Erythroblast (primary cell): ENCODE measurements around the gene DTX1.

Experiments
- GATA1 ChIP-seq: IDR thresholded peaks from 2 replicates; pipeline ENCODE4 v1.6.1; 2011; ENCODE audit warnings: low read depth, mild to moderate bottlenecking, control low read depth, low read length, moderate library complexity
- POLR2A ChIP-seq: IDR thresholded peaks from 2 replicates; pipeline ENCODE4 v1.6.1; 2011; ENCODE audit warnings: mild to moderate bottlenecking, low read length

- TF ChIP-seq POLR2A: no peak
- no peak for TF ChIP-seq GATA1
Observed at GRCh38 chr12:113093409-113094101, 37.0 kb downstream of the DTX1 start.
